K562 (cell line): ENCODE measurements around the gene CAV1. TPM values are rescaled to one million over a fixed set of nuclear protein-coding genes. Genes with fewer than 3 reads are reported as not detected.

ENCODE experiments used
- ATAC-seq: fragments of 200-7000 bp; cut with Tn5 transposase; 3 replicates; pipeline ENCODE4 v1.9.1; 2020; ENCODE audit warnings: moderate library complexity
- BruUV-seq: library from RNA; stranded (reverse); fragments of 400-500 nt; replicated peaks from 2 replicates; lab custom pipeline; 2021; lab: Mats Ljungman, UMichigan
- CTCF ChIA-PET: fragments of 300-600 bp; formaldehyde crosslinking; extraction: SDS; loops from one replicate; lab custom pipeline; 2021; ENCODE audit warnings: low intra/inter-chr PET ratio; lab: Yijun Ruan, JAX
- POLR2A ChIA-PET: fragments of 300-600, 350-650 bp; sonication (Branson Sonifier 250); formaldehyde crosslinking; extraction: SDS; loops from one replicate; lab custom pipeline; 2021; ENCODE audit warnings: antibody characterized with exemption, inconsistent platforms; lab: Yijun Ruan, JAX
- DNase-seq, 4 experiments: peaks; one replicate each; pipeline versions ENCODE4 v3.0.0 to v3.0.0-alpha.2; 2011 to 2018; ENCODE audit warnings: low spot score in 3 of 4, mixed read lengths in 3 of 4; ENCODE audit errors: extremely low read depth in 1 of 4
- FAIRE-seq: peaks from 2 replicates; lab custom pipeline; 2011; peaks lifted over from hg19 to GRCh38; lab: Jason Lieb, UNC
- H2AFZ ChIP-seq: 2 replicates; pipeline ENCODE4 v1.6.0; 2011; ENCODE audit warnings: low read depth, low read length, control low read depth, inconsistent platforms
- H3K27ac ChIP-seq: fragments of 200-600 bp; 3 replicates; pipeline ENCODE4 v1.8.0; 2011; ENCODE audit warnings: low read depth, mild to moderate bottlenecking, control low read depth, inconsistent platforms, low read length, moderate library complexity, mixed read lengths; ENCODE audit errors: extremely low read depth
- H3K27me3 ChIP-seq, 2 experiments: fragments of 300-600 bp in 1 of 2; 2 replicates in 1 of 2; 3 replicates in 1 of 2; pipeline versions ENCODE4 v1.6.0 to v1.8.0; 2011; ENCODE audit warnings: inconsistent platforms in 2 of 2, low read length in 2 of 2, mild to moderate bottlenecking in 1 of 2, mixed read lengths in 1 of 2, moderate library complexity in 1 of 2; ENCODE audit not compliant: control insufficient read depth in 2 of 2, insufficient read depth in 2 of 2
- H3K36me3 ChIP-seq: fragments of 300-600 bp; 3 replicates; pipeline ENCODE4 v1.8.0; 2011; ENCODE audit warnings: mild to moderate bottlenecking, low read length, inconsistent platforms; ENCODE audit not compliant: control insufficient read depth, insufficient read depth
- H3K4me1 ChIP-seq, 2 experiments: fragments of 200-600 bp in 1 of 2; replicated peaks in 1 of 2; 2 replicates in 1 of 2; 3 replicates in 1 of 2; pipeline versions ENCODE4 v1.5.1 to v1.8.0; 2011; ENCODE audit warnings: inconsistent platforms in 2 of 2, low read length in 2 of 2, mild to moderate bottlenecking in 1 of 2, mixed read lengths in 1 of 2, moderate library complexity in 1 of 2; ENCODE audit not compliant: control insufficient read depth in 2 of 2, insufficient read depth in 2 of 2
- H3K4me2 ChIP-seq: 2 replicates; pipeline ENCODE4 v1.6.1; 2011; ENCODE audit warnings: low read length, control low read depth, inconsistent platforms, mixed read lengths; ENCODE audit not compliant: insufficient read depth
- H3K4me3 ChIP-seq: fragments of 200-600 bp; sonication (generic), shearing (Covaris generic); 2 replicates; pipeline ENCODE4 v1.5.1; 2016; ENCODE audit warnings: control low read depth, inconsistent platforms
- H3K79me2 ChIP-seq: fragments of 200-600 bp; 3 replicates; pipeline ENCODE4 v1.8.0; 2011; ENCODE audit warnings: low read length, inconsistent platforms; ENCODE audit not compliant: control insufficient read depth, insufficient read depth
- H3K9ac ChIP-seq, 2 experiments: 2 replicates each; pipeline versions ENCODE4 v1.6.0 to v1.6.1; 2011; ENCODE audit warnings: low read depth in 2 of 2, low read length in 2 of 2, control low read depth in 1 of 2, inconsistent platforms in 1 of 2, mild to moderate bottlenecking in 1 of 2, mixed read lengths in 1 of 2; ENCODE audit not compliant: insufficient read depth in 1 of 2
- H3K9me1 ChIP-seq: one replicate; pipeline ENCODE4 v1.6.0; 2011; ENCODE audit warnings: inconsistent platforms, mild to moderate bottlenecking, low read length, moderate library complexity; ENCODE audit not compliant: control insufficient read depth, insufficient read depth
- H3K9me3 ChIP-seq: replicated peaks from 2 replicates; pipeline ENCODE4 v1.5.1; 2011; ENCODE audit warnings: low read depth, low read length, inconsistent platforms; ENCODE audit not compliant: control insufficient read depth, insufficient read depth
- H4K20me1 ChIP-seq: replicated peaks from 2 replicates; pipeline ENCODE4 v1.6.1; 2011; ENCODE audit warnings: low read length, inconsistent platforms, mixed read lengths; ENCODE audit not compliant: control insufficient read depth, insufficient read depth
- CHCHD3 ChIP-seq: fragments of 250-450 bp; sonication (Bioruptor Pico); IDR thresholded peaks from 2 replicates; pipeline ENCODE4 v2.1.2; 2022; ENCODE audit warnings: mild to moderate bottlenecking
- DNMT1 ChIP-seq: fragments of 450-650 bp; IDR thresholded peaks from 2 replicates; pipeline ENCODE4 v1.6.1; 2016; ENCODE audit warnings: antibody characterized with exemption, mild to moderate bottlenecking
- FOXA1 ChIP-seq: fragments of 450-650 bp; IDR thresholded peaks from 2 replicates; pipeline ENCODE4 v1.6.1; 2016; ENCODE audit warnings: mild to moderate bottlenecking, borderline replicate concordance
- FUS ChIP-seq: fragments of 200-400 bp; formaldehyde crosslinking; optimal IDR thresholded peaks from 2 replicates; pipeline ENCODE3; 2017; ENCODE audit warnings: low read depth, low read length
- KAT2B ChIP-seq: IDR thresholded peaks from one replicate; pipeline ENCODE4 v1.6.1; 2012; ENCODE audit warnings: low read depth, mild to moderate bottlenecking, control low read depth, inconsistent platforms, low read length, moderate library complexity
- KAT7 ChIP-seq: sonication (generic); formaldehyde crosslinking; IDR thresholded peaks from 2 replicates; pipeline ENCODE4 v1.8.0; 2022; ENCODE audit warnings: missing genetic modification reagents, mild to moderate bottlenecking, borderline replicate concordance
- MCM5 ChIP-seq: fragments of 450-650 bp; IDR thresholded peaks from 2 replicates; pipeline ENCODE4 v1.6.1; 2016; ENCODE audit warnings: low read depth
- MEF2A ChIP-seq: IDR thresholded peaks from 2 replicates; pipeline ENCODE4 v1.6.1; 2011; ENCODE audit warnings: low read depth, mild to moderate bottlenecking, low read length, moderate library complexity; ENCODE audit not compliant: control insufficient read depth
- SPI1 ChIP-seq: IDR thresholded peaks from 2 replicates; pipeline ENCODE4 v1.6.1; 2011; ENCODE audit warnings: low read depth, low read length, control low read depth, borderline replicate concordance
- TEAD1 ChIP-seq, 2 experiments: fragments of 450-650 bp in 1 of 2; sonication (generic) in 1 of 2; formaldehyde crosslinking; IDR thresholded peaks; 2 replicates each; pipeline versions ENCODE4 v1.4.0 to v1.8.0; 2020 to 2022; ENCODE audit warnings: mild to moderate bottlenecking in 2 of 2, missing genetic modification reagents in 1 of 2
- ZNF316 ChIP-seq: fragments of 450-650 bp; IDR thresholded peaks from 2 replicates; pipeline ENCODE4 v1.6.1; 2016
- ZNF780A ChIP-seq: fragments of 250-450 bp; sonication (Bioruptor Pico); IDR thresholded peaks from 2 replicates; pipeline ENCODE4 v1.5.0; 2021; ENCODE audit warnings: mild to moderate bottlenecking
- WGBS: fragments of 100-300 bp; shearing (Covaris generic); methylation state at CpG from one replicate; pipeline ENCODE4 v1.1.6; 2016; ENCODE audit warnings: low coverage, mixed read lengths; ENCODE audit not compliant: insufficient coverage; ENCODE audit errors: missing lambda C conversion rate; 5-methylcytosine and 5-hydroxymethylcytosine counted together
- in situ Hi-C: fragments of 300-500 bp; cut with MboI; formaldehyde crosslinking; loops from 4 replicates; pipeline ENCODE4 v1.15.0; 2018; ENCODE audit warnings: inconsistent platforms, mixed read lengths
- intact Hi-C: fragments of 100-400 bp; cut with micrococcal nuclease; formaldehyde crosslinking; loops from 2 replicates; pipeline ENCODE4 v1.14.2; 2022
- polyA plus RNA-seq, 8 experiments: library from polyadenylated mRNA; depleted of rRNA in 4 of 8; stranded (reverse) in 5 of 8; unstranded in 3 of 8; fragments of >200 nt; fragmentation: Nextera tagmentation in 2 of 8; fragmentation: Illumina TruSeq in 1 of 8; extraction: Ambion mirVana in 2 of 8; extraction: Trizol in 1 of 8; gene quantifications; 2 replicates each; pipeline versions ENCODE4 v1.2.1 to v1.2.3, GENCODE V29; 2011 to 2014; ENCODE audit warnings: inconsistent platforms in 1 of 8, missing spikeins in 1 of 8
- total RNA-seq, 7 experiments: library from RNA; depleted of rRNA in 6 of 7; stranded (reverse); fragments of >200 nt in 6 of 7; fragmentation: Illumina TruSeq in 2 of 7; extraction: Trizol in 2 of 7; gene quantifications; 2 replicates each; pipeline versions ENCODE4 v1.2.1 to v1.2.3, GENCODE V29; 2011 to 2021; ENCODE audit warnings: low replicate concordance in 1 of 7
- TF ChIP-seq, protein P1 (sequence below), 2 experiments: fragments of 450-650 bp; conservative IDR thresholded peaks; 2 replicates each; pipeline ENCODE4 v1.6.1; 2017; ENCODE audit warnings: mild to moderate bottlenecking in 2 of 2, moderate library complexity in 2 of 2

CAV1 gene
- total and polyA plus RNA-seq, 9 of the 15 experiments (the other 6 are each of a cell fraction or from before 2014, with no cell fraction given) = 0.08 to 1.5 (median 0.63) TPM

GRCh38 chr7:116548506-116548905 lies 23.7 kb downstream of the CAV1 start:
- Histone ChIP-seq H3K4me1 (peaks cover 0 to 2% of the 10 kb centered on the region in 2 experiments; a peak in 2 of 5 replicates), H3K4me3 (no peak overlapping the region), H3K9me3 (no peaks in the 10 kb centered on the region), H3K9ac (no peak overlapping the region), H3K4me2 (no peak overlapping the region), H3K9me1 (no peaks in the 10 kb centered on the region), H4K20me1 (no peaks in the 10 kb centered on the region), H2AFZ (no peak overlapping the region), H3K79me2 (no peaks in the 10 kb centered on the region), H3K27me3 (peaks cover 3 to 10% of the 10 kb centered on the region in 2 experiments; a peak in 2 of 5 replicates), H3K27ac (no peak overlapping the region), H3K36me3 (no peaks in the 10 kb centered on the region)
- POLR2A ChIA-PET = no interaction called here
- WGBS = 0% methylated on average over 3 of the region's 3 CpGs
- ATAC-seq (no peak; the same call in 2 of the 3 replicates), FAIRE-seq (no peak), DNase-seq (no peak)
- BruUV-seq = no TSS peak
- CTCF ChIA-PET = no interaction called here
- in situ Hi-C loops (no loop called here), intact Hi-C loops (no loop called here)
- TF ChIP-seq SPI1 = peak; percentile 19; the same call in 1 of the 2 replicates
- TF ChIP-seq, protein P1, sequence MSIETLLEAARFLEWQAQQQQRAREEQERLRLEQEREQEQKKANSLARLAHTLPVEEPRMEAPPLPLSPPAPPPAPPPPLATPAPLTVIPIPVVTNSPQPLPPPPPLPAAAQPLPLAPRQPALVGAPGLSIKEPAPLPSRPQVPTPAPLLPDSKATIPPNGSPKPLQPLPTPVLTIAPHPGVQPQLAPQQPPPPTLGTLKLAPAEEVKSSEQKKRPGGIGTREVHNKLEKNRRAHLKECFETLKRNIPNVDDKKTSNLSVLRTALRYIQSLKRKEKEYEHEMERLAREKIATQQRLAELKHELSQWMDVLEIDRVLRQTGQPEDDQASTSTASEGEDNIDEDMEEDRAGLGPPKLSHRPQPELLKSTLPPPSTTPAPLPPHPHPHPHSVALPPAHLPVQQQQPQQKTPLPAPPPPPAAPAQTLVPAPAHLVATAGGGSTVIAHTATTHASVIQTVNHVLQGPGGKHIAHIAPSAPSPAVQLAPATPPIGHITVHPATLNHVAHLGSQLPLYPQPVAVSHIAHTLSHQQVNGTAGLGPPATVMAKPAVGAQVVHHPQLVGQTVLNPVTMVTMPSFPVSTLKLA (conservative IDR thresholded peaks at IDR 0.05) = no peak

- Histone ChIP-seq H4K20me1 (no peaks in the 10 kb centered on the region), H3K4me1 (peaks cover 0 to 2% of the 10 kb centered on the region in 2 experiments; a peak in 2 of 5 replicates), H3K4me2 (no peak overlapping the region), H3K27ac (no peak overlapping the region), H3K36me3 (no peaks in the 10 kb centered on the region), H2AFZ (no peak overlapping the region), H3K9ac (no peak overlapping the region), H3K9me1 (no peaks in the 10 kb centered on the region), H3K4me3 (no peak overlapping the region), H3K9me3 (no peaks in the 10 kb centered on the region), H3K27me3 (peaks cover 3 to 10% of the 10 kb centered on the region in 2 experiments; a peak in 2 of 5 replicates), H3K79me2 (no peaks in the 10 kb centered on the region)
- DNase-seq (no peak), FAIRE-seq (no peak), ATAC-seq (no peak)
- TF ChIP-seq CHCHD3 (CRISPR knock-in tag) (no peak), KAT7 (CRISPR knock-in tag) (no peak), FUS (no peak), DNMT1 (no peak), ZNF316 (no peak), TEAD1 (CRISPR knock-in tag; IDR thresholded peaks at IDR 0.05) (no peak), KAT2B (no peak), MEF2A (no peak), FOXA1 (no peak), ZNF780A (no peak), MCM5 (no peak)
- in situ Hi-C loops (no loop called here), intact Hi-C loops (no loop called here)
- ChIA-PET CTCF (no interaction called here), POLR2A (no interaction called here)
- no TSS peak for BruUV-seq
These were observed 24.5 kb downstream of the CAV1 start for GRCh38 chr7:116549370-116549769.
